MM.1S (cell line): ENCODE results near the gene ANKLE1.

ENCODE experiments used
- DNase-seq: peaks from one replicate; pipeline ENCODE4 v3.0.0-alpha.2; 2015
- H2AFZ ChIP-seq: fragments of 300-600 bp; sonication (generic); 2 replicates; pipeline ENCODE4 v1.6.0; 2016; ENCODE audit warnings: antibody characterized with exemption, low read length
- H3F3A ChIP-seq: fragments of 300-600 bp; sonication (generic); 2 replicates; pipeline ENCODE4 v1.6.1; 2016; ENCODE audit warnings: mild to moderate bottlenecking, antibody characterized with exemption, low read length, moderate library complexity, mixed read lengths; ENCODE audit not compliant: insufficient read depth
- H3K27ac ChIP-seq: fragments of 300-600 bp; sonication (generic); 2 replicates; pipeline ENCODE4 v1.5.1; 2016; ENCODE audit warnings: mild to moderate bottlenecking, low read length
- H3K27me3 ChIP-seq: fragments of 300-600 bp; sonication (generic); replicated peaks from 2 replicates; pipeline ENCODE4 v1.6.0; 2016; ENCODE audit warnings: low read length; ENCODE audit not compliant: insufficient read depth
- H3K36me3 ChIP-seq: fragments of 300-600 bp; sonication (generic); replicated peaks from 2 replicates; pipeline ENCODE4 v1.6.1; 2016; ENCODE audit warnings: mild to moderate bottlenecking, low read length, mixed read lengths; ENCODE audit not compliant: insufficient read depth
- H3K4me1 ChIP-seq: fragments of 300-600 bp; sonication (generic); 2 replicates; pipeline ENCODE4 v1.6.1; 2016; ENCODE audit warnings: low read length, mixed read lengths
- H3K4me2 ChIP-seq: fragments of 300-600 bp; sonication (generic); 2 replicates; pipeline ENCODE4 v1.6.0; 2016; ENCODE audit warnings: low read depth, low read length
- H3K4me3 ChIP-seq: fragments of 300-600 bp; sonication (generic); 2 replicates; pipeline ENCODE4 v1.5.1; 2016; ENCODE audit warnings: low read length, mixed read lengths
- H3K79me2 ChIP-seq: fragments of 300-600 bp; sonication (generic); 2 replicates; pipeline ENCODE4 v1.6.1; 2016; ENCODE audit warnings: mixed run types, low read length, mixed read lengths
- H3K9ac ChIP-seq: fragments of 300-600 bp; sonication (generic); 2 replicates; pipeline ENCODE4 v1.6.1; 2016; ENCODE audit warnings: low read length, mixed read lengths
- H3K9me2 ChIP-seq: fragments of 300-600 bp; sonication (generic); replicated peaks from 2 replicates; pipeline ENCODE4 v1.6.1; 2016; ENCODE audit warnings: mild to moderate bottlenecking, low read length, mixed read lengths; ENCODE audit not compliant: insufficient read depth
- H3K9me3 ChIP-seq: fragments of 300-600 bp; sonication (generic); replicated peaks from 2 replicates; pipeline ENCODE4 v1.6.1; 2016; ENCODE audit warnings: mild to moderate bottlenecking, low read length, mixed read lengths; ENCODE audit not compliant: insufficient read depth
- H4K20me1 ChIP-seq: fragments of 300-600 bp; sonication (generic); 2 replicates; pipeline ENCODE4 v1.6.1; 2016; ENCODE audit warnings: mild to moderate bottlenecking, low read length, moderate library complexity, mixed read lengths; ENCODE audit not compliant: insufficient read depth
- EZH2 ChIP-seq: fragments of 300-600 bp; sonication (generic); optimal IDR thresholded peaks from 2 replicates; pipeline ENCODE3; 2017; ENCODE audit warnings: low read depth, mild to moderate bottlenecking, antibody characterized with exemption, low read length, mixed read lengths
- EZH2phosphoT487 ChIP-seq: fragments of 300-600 bp; sonication (generic); IDR thresholded peaks from 2 replicates; pipeline ENCODE4 v1.6.1; 2018; ENCODE audit warnings: antibody characterized with exemption, low read length
- TF ChIP-seq, protein P1 (sequence below): fragments of 300-600 bp; sonication (generic); IDR thresholded peaks from 2 replicates; pipeline ENCODE4 v1.5.1; 2016; ENCODE audit warnings: antibody characterized with exemption, low read length, mixed read lengths

ANKLE1 gene

DNA sequence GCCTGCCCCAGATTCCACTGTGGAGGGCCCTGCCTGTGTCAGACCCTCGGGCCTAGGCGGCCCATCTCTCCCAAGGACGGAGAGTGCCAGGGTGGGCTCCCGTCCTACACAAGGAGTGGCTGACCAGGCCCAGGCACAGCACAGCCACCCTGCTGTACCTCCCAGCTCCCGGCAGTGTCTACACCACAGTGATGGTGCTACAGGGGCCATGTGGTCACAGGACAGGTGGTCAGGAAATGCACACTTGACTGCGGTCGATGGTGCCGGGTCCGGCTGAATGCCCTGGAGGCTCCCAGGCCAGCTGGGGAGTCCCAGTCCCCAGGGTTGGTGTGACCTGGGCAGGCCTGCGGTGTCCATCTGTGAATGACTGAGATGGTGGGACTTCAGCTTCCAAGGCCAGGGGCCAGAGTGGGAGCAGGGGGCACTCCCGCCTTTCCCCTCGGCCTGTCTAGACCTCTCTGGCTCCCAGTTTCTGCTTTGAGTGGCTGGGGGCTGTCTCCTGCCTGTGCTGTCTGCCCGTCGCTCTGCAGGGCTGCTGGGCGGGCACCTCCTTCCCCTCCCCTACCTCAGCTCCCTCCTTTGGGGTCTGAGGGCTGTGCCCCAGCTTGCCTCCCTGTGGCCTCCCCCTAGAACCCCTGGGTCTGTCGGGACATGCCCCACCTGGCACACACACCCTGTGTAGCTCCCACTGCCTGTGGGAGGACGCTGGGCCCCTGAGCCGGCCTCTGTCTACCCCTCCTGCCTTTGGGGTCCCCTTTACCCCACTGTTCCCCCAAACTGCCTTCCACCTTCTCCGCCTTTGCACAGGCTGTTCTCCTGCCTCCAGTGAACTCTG, 40.2 kb downstream of the ANKLE1 start:
- Histone ChIP-seq H3K36me3 (no peaks in the 10 kb centered on the region), H2AFZ (no peak overlapping the region), H3K79me2 (no peaks in the 10 kb centered on the region), H3K4me3 (no peak overlapping the region), H3K27ac (no peak overlapping the region), H3K9ac (no peak overlapping the region), H4K20me1 (no peaks in the 10 kb centered on the region), H3K27me3 (no peaks in the 10 kb centered on the region), H3F3A (0 out of 2 replicates have a peak, but pooled peaks cover 3% of the 10 kb centered on the region), H3K9me2 (no peaks in the 10 kb centered on the region), H3K4me1 (no peaks in the 10 kb centered on the region), H3K4me2 (no peak overlapping the region), H3K9me3 (no peaks in the 10 kb centered on the region)
- no peak for DNase-seq
- no peak for TF ChIP-seq EZH2phosphoT487
- TF ChIP-seq EZH2, result no peak
- TF ChIP-seq, protein P1, sequence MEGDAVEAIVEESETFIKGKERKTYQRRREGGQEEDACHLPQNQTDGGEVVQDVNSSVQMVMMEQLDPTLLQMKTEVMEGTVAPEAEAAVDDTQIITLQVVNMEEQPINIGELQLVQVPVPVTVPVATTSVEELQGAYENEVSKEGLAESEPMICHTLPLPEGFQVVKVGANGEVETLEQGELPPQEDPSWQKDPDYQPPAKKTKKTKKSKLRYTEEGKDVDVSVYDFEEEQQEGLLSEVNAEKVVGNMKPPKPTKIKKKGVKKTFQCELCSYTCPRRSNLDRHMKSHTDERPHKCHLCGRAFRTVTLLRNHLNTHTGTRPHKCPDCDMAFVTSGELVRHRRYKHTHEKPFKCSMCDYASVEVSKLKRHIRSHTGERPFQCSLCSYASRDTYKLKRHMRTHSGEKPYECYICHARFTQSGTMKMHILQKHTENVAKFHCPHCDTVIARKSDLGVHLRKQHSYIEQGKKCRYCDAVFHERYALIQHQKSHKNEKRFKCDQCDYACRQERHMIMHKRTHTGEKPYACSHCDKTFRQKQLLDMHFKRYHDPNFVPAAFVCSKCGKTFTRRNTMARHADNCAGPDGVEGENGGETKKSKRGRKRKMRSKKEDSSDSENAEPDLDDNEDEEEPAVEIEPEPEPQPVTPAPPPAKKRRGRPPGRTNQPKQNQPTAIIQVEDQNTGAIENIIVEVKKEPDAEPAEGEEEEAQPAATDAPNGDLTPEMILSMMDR, result no peak

DNA sequence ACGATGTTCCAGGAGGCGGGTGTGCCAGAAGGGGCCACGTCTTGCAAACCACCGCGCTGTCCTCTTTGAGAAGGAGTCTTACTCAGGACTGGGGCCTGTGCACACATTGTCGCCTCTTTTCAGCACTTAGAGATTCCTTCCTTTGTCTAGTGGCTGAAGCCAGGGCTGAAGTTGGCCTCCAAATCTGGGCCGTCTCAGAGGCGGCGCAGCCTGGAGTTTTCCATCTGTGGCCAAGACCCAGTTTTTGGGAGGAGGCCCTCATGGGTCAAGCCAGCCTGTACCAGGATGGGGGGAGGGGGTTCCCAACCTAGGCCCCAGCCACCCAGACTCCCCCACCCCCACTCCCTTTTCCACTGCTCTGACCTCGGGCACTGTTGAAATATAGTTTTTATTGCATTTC, 41.2 kb downstream of the ANKLE1 start:
- H3K27me3 ChIP-seq, result peaks cover 6% of the 10 kb centered on the region; the same call in 1 of the 2 replicates
- TF ChIP-seq, protein P1, result no peak
- TF ChIP-seq EZH2phosphoT487, result no peak
- no peak for TF ChIP-seq EZH2
- H3F3A ChIP-seq, result 0 out of 2 replicates have a peak, but pooled peaks cover 3% of the 10 kb centered on the region
- no peaks in the 10 kb centered on the region for H3K79me2 ChIP-seq
- no peaks in the 10 kb centered on the region for H3K9me3 ChIP-seq
- H3K4me2 ChIP-seq, result no peak overlapping the region
- no peaks in the 10 kb centered on the region for H4K20me1 ChIP-seq
- no peak overlapping the region for H3K4me3 ChIP-seq
- H3K27ac ChIP-seq, result no peak overlapping the region
- no peak overlapping the region for H2AFZ ChIP-seq
- no peaks in the 10 kb centered on the region for H3K36me3 ChIP-seq
- DNase-seq, result no peak
- no peaks in the 10 kb centered on the region for H3K4me1 ChIP-seq
- no peaks in the 10 kb centered on the region for H3K9me2 ChIP-seq
- H3K9ac ChIP-seq, result no peak overlapping the region

DNA sequence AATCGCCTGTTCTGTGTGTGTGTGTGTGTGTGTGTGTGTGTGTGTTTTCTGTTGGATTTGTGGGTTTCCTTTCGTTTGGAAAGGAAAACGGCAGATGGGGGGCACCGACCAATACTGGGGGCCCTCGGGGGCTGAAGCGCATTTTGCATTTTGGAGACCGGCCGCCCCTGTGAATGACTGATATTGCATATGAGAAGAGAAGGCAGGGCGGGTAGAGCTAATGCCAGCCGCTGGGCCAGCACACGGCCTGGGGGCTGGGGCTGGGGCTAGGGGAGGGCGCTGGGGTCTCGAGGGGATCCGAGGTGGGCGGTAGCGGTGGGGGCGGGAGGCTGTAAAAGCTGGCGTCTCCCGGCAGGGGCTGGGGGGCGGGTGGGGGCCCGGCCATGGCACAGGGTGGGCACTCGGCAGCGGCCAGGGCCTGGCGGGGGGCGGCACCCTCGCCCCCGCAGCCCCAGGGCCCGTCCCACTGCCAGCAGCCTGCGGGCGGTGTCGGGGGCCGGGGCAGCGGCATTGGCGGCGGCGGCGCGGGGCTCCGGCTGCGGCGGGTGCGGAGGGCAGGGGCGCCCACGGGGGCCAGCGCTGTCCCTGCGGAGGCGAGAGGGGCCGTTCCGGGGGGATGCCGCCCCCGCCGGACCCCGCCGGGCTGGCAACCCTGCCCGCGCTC, 41.7 kb downstream of the ANKLE1 start:
- H3K27ac ChIP-seq, result no peak overlapping the region
- H3K79me2 ChIP-seq, result no peaks in the 10 kb centered on the region
- H3K4me1 ChIP-seq, result no peaks in the 10 kb centered on the region
- no peaks in the 10 kb centered on the region for H4K20me1 ChIP-seq
- H3F3A ChIP-seq, result 0 out of 2 replicates have a peak, but pooled peaks cover 3% of the 10 kb centered on the region
- TF ChIP-seq EZH2 (no peak), EZH2phosphoT487 (no peak)
- TF ChIP-seq, protein P1, result no peak
- no peaks in the 10 kb centered on the region for H3K36me3 ChIP-seq
- H3K9me3 ChIP-seq, result no peaks in the 10 kb centered on the region
- no peak overlapping the region for H3K4me2 ChIP-seq
- H3K9me2 ChIP-seq, result no peaks in the 10 kb centered on the region
- H3K9ac ChIP-seq, result no peak overlapping the region
- H3K4me3 ChIP-seq, result no peak overlapping the region
- H3K27me3 ChIP-seq, result peaks cover 12% of the 10 kb centered on the region; the same call in 1 of the 2 replicates
- no peak for DNase-seq
- no peak overlapping the region for H2AFZ ChIP-seq
